SK-N-SH treated with all-trans-retinoic acid at 6 μM for 48 hours (cell line): Measurements from ENCODE around the gene GHRH.

Experiments
- BACH2 ChIP-seq: fragments of 250-450 bp; sonication (Bioruptor Pico); IDR thresholded peaks from 2 replicates; pipeline ENCODE4 v1.9.0; 2021; ENCODE audit warnings: mild to moderate bottlenecking, borderline replicate concordance
- TOX ChIP-seq: fragments of 250-450 bp; sonication (Bioruptor Pico); IDR thresholded peaks from 2 replicates; pipeline ENCODE4 v1.8.0; 2021; ENCODE audit warnings: mild to moderate bottlenecking, moderate library complexity, borderline replicate concordance
- ZFP30 ChIP-seq: fragments of 450-650 bp; formaldehyde crosslinking; IDR thresholded peaks from 2 replicates; pipeline ENCODE4 v1.5.0; 2022; ENCODE audit warnings: mild to moderate bottlenecking, moderate library complexity
- TF ChIP-seq, protein P1 (sequence below): fragments of 250-450 bp; sonication (Bioruptor Pico); IDR thresholded peaks from 2 replicates; pipeline ENCODE4 v1.8.0; 2020; ENCODE audit warnings: mild to moderate bottlenecking, moderate library complexity, borderline replicate concordance
- TF ChIP-seq, protein P2 (sequence below): fragments of 250-450 bp; sonication (Bioruptor Pico); IDR thresholded peaks from 2 replicates; pipeline ENCODE4 v1.5.1; 2020; ENCODE audit warnings: low read depth, mild to moderate bottlenecking, moderate library complexity

DNA sequence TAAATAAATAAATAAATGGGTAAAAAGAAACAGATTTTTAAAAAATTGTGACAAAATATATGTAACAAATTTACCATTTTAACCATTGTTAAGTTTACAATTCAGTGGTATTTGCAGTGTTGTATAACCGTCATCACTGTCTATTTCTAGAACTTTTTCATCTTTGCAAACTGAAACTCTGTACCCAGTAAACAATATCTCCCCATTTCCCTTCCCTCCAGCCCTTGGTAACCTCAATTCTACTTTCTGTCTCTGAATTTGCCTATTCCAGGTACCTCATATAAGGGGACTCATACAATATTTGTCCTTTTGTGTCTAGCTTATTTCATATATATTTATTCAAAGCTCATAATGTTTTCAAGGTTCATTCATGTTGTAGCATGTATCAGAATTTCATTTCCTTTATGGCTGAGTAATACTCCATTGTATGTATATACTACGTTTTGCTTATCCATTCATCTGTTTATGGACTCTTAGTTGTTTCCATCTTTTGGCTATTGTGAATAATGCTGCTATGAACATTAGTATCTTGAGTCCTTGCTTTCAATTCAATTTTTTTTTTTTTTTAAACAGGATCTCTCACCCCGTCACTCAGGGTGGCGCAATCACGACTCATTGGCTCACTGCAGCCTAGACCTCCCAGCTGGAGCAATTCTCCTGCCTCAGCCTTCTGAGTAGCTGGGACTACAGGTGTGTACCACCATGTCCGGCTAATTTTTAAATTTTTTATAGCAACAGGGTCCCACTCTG lies 36.8 kb upstream of the GHRH start:
- TF ChIP-seq TOX (CRISPR knock-in tag) (no peak), ZFP30 (CRISPR knock-in tag) (no peak), BACH2 (CRISPR knock-in tag) (no peak)
- TF ChIP-seq, protein P1, sequence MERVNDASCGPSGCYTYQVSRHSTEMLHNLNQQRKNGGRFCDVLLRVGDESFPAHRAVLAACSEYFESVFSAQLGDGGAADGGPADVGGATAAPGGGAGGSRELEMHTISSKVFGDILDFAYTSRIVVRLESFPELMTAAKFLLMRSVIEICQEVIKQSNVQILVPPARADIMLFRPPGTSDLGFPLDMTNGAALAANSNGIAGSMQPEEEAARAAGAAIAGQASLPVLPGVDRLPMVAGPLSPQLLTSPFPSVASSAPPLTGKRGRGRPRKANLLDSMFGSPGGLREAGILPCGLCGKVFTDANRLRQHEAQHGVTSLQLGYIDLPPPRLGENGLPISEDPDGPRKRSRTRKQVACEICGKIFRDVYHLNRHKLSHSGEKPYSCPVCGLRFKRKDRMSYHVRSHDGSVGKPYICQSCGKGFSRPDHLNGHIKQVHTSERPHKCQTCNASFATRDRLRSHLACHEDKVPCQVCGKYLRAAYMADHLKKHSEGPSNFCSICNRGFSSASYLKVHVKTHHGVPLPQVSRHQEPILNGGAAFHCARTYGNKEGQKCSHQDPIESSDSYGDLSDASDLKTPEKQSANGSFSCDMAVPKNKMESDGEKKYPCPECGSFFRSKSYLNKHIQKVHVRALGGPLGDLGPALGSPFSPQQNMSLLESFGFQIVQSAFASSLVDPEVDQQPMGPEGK: no peak
- TF ChIP-seq, protein P2, sequence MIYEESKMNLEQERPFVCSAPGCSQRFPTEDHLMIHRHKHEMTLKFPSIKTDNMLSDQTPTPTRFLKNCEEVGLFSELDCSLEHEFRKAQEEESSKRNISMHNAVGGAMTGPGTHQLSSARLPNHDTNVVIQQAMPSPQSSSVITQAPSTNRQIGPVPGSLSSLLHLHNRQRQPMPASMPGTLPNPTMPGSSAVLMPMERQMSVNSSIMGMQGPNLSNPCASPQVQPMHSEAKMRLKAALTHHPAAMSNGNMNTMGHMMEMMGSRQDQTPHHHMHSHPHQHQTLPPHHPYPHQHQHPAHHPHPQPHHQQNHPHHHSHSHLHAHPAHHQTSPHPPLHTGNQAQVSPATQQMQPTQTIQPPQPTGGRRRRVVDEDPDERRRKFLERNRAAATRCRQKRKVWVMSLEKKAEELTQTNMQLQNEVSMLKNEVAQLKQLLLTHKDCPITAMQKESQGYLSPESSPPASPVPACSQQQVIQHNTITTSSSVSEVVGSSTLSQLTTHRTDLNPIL (CRISPR knock-in tag): no peak
